BLaER1 (cell line): ENCODE data around the gene FCHSD2.

ENCODE experiments used
- H3K27ac ChIP-seq: shearing (Covaris generic); formaldehyde crosslinking; 2 replicates; pipeline ENCODE4 v1.8.1; 2022
- H3K27me3 ChIP-seq: shearing (Covaris generic); formaldehyde crosslinking; 2 replicates; pipeline ENCODE4 v1.8.1; 2022
- H3K36me3 ChIP-seq: shearing (Covaris generic); formaldehyde crosslinking; 2 replicates; pipeline ENCODE4 v1.8.1; 2022
- H3K4me1 ChIP-seq: shearing (Covaris generic); formaldehyde crosslinking; 2 replicates; pipeline ENCODE4 v1.8.1; 2022
- H3K4me2 ChIP-seq: shearing (Covaris generic); formaldehyde crosslinking; 2 replicates; pipeline ENCODE4 v1.8.1; 2022
- H3K4me3 ChIP-seq: shearing (Covaris generic); formaldehyde crosslinking; 2 replicates; pipeline ENCODE4 v1.8.1; 2022
- H3K9ac ChIP-seq: shearing (Covaris generic); formaldehyde crosslinking; 2 replicates; pipeline ENCODE4 v1.8.1; 2022
- H3K9me3 ChIP-seq: shearing (Covaris generic); formaldehyde crosslinking; 2 replicates; pipeline ENCODE4 v1.8.1; 2022
- H4K20me1 ChIP-seq: shearing (Covaris generic); formaldehyde crosslinking; 2 replicates; pipeline ENCODE4 v1.8.1; 2022
- Cebpa-rat ChIP-seq: shearing (Covaris generic); IDR thresholded peaks from 2 replicates; pipeline ENCODE4 v1.8.1; 2022

The FCHSD2 gene

GRCh38 chr11:72932132-72932570, 210.0 kb downstream of the FCHSD2 start:
- TF ChIP-seq Cebpa-rat, result no peak
- no peaks in the 10 kb centered on the region; the same call in 1 of the 2 replicates for H3K9me3 ChIP-seq
- no peak overlapping the region for H3K27ac ChIP-seq

GRCh38 chr11:72930008-72930407, 212.1 kb downstream of the FCHSD2 start:
- H3K4me3 ChIP-seq, result no peak overlapping the region
- H3K27ac ChIP-seq, result no peak overlapping the region
- no peaks in the 10 kb centered on the region for H3K27me3 ChIP-seq
- H3K9ac ChIP-seq, result no peak overlapping the region
- TF ChIP-seq Cebpa-rat, result no peak
- H3K36me3 ChIP-seq, result peaks cover 37% of the 10 kb centered on the region
- H3K4me1 ChIP-seq, result no peaks in the 10 kb centered on the region
- peaks cover 14% of the 10 kb centered on the region for H4K20me1 ChIP-seq
- no peaks in the 10 kb centered on the region; the same call in 1 of the 2 replicates for H3K9me3 ChIP-seq
- H3K4me2 ChIP-seq, result no peak overlapping the region

More at GRCh38 chr11:72932132-72932570, 210.0 kb downstream of the FCHSD2 start:
- Histone ChIP-seq H3K9ac (no peak overlapping the region), H3K4me2 (no peak overlapping the region), H3K4me1 (0 out of 2 replicates have a peak, but pooled peaks cover 5% of the 10 kb centered on the region), H3K4me3 (no peak overlapping the region), H3K27me3 (no peaks in the 10 kb centered on the region), H3K36me3 (peaks cover 25% of the 10 kb centered on the region; the same call in 1 of the 2 replicates), H4K20me1 (peaks cover 5% of the 10 kb centered on the region; the same call in 1 of the 2 replicates)

- H3K27me3 ChIP-seq, result no peaks in the 10 kb centered on the region
- H3K4me3 ChIP-seq, result no peak overlapping the region
- H4K20me1 ChIP-seq, result peaks cover 21% of the 10 kb centered on the region
- no peak overlapping the region for H3K9ac ChIP-seq
- no peaks in the 10 kb centered on the region; the same call in 1 of the 2 replicates for H3K9me3 ChIP-seq
- no peak for TF ChIP-seq Cebpa-rat
- H3K4me2 ChIP-seq, result no peak overlapping the region
- H3K27ac ChIP-seq, result no peak overlapping the region
- H3K4me1 ChIP-seq, result no peaks in the 10 kb centered on the region
- peaks cover 37% of the 10 kb centered on the region for H3K36me3 ChIP-seq
Observed at GRCh38 chr11:72929256-72929655, 212.9 kb downstream of the FCHSD2 start.

GRCh38 chr11:72927380-72927779, 214.7 kb downstream of the FCHSD2 start:
- TF ChIP-seq Cebpa-rat, result no peak
- H3K27me3 ChIP-seq, result no peaks in the 10 kb centered on the region
- no peak overlapping the region for H3K27ac ChIP-seq
- no peak overlapping the region for H3K4me3 ChIP-seq
- peaks cover 16% of the 10 kb centered on the region; the same call in 1 of the 2 replicates for H4K20me1 ChIP-seq
- H3K9me3 ChIP-seq, result no peaks in the 10 kb centered on the region; the same call in 1 of the 2 replicates
- no peak overlapping the region for H3K4me2 ChIP-seq
- peaks cover 28% of the 10 kb centered on the region for H3K36me3 ChIP-seq
- H3K4me1 ChIP-seq, result no peaks in the 10 kb centered on the region
- H3K9ac ChIP-seq, result no peak overlapping the region

- no peaks in the 10 kb centered on the region; the same call in 1 of the 2 replicates for H3K9me3 ChIP-seq
Observed at GRCh38 chr11:72926076-72926475, 216.0 kb downstream of the FCHSD2 start.

GRCh38 chr11:72925656-72926055, 216.5 kb downstream of the FCHSD2 start:
- peaks cover 37% of the 10 kb centered on the region for H3K36me3 ChIP-seq
- H3K9ac ChIP-seq, result no peak overlapping the region
- no peak overlapping the region for H3K4me2 ChIP-seq

More at GRCh38 chr11:72926076-72926475, 216.0 kb downstream of the FCHSD2 start:
- no peak overlapping the region for H3K27ac ChIP-seq
- H3K27me3 ChIP-seq, result no peaks in the 10 kb centered on the region
- H3K4me2 ChIP-seq, result no peak overlapping the region
- H3K9ac ChIP-seq, result no peak overlapping the region
- H3K4me1 ChIP-seq, result no peaks in the 10 kb centered on the region
- H3K36me3 ChIP-seq, result peaks cover 33% of the 10 kb centered on the region
- H3K4me3 ChIP-seq, result no peak overlapping the region
- TF ChIP-seq Cebpa-rat, result no peak
- H4K20me1 ChIP-seq, result peaks cover 22% of the 10 kb centered on the region; the same call in 1 of the 2 replicates

GRCh38 chr11:72924568-72925190, 217.4 kb downstream of the FCHSD2 start:
- Histone ChIP-seq H3K9ac (no peak overlapping the region), H3K27me3 (no peaks in the 10 kb centered on the region), H3K27ac (no peak overlapping the region), H3K36me3 (peaks cover 28% of the 10 kb centered on the region), H3K4me3 (no peak overlapping the region), H4K20me1 (peaks cover 22% of the 10 kb centered on the region; the same call in 1 of the 2 replicates), H3K4me1 (no peaks in the 10 kb centered on the region), H3K4me2 (no peak overlapping the region), H3K9me3 (no peaks in the 10 kb centered on the region; the same call in 1 of the 2 replicates)
- no peak for TF ChIP-seq Cebpa-rat

More at GRCh38 chr11:72925656-72926055, 216.5 kb downstream of the FCHSD2 start:
- H4K20me1 ChIP-seq, result peaks cover 22% of the 10 kb centered on the region; the same call in 1 of the 2 replicates
- H3K27ac ChIP-seq, result no peak overlapping the region
- no peak overlapping the region for H3K4me3 ChIP-seq
- TF ChIP-seq Cebpa-rat, result no peak
- H3K9me3 ChIP-seq, result no peaks in the 10 kb centered on the region; the same call in 1 of the 2 replicates
- H3K27me3 ChIP-seq, result no peaks in the 10 kb centered on the region
- no peaks in the 10 kb centered on the region for H3K4me1 ChIP-seq

GRCh38 chr11:72921028-72921716, 220.9 kb downstream of the FCHSD2 start:
- TF ChIP-seq Cebpa-rat, result no peak
- no peak overlapping the region for H3K4me3 ChIP-seq
- peaks cover 5% of the 10 kb centered on the region for H3K9me3 ChIP-seq
- peaks cover 38% of the 10 kb centered on the region for H3K36me3 ChIP-seq
- H3K27ac ChIP-seq, result no peak overlapping the region
- no peak overlapping the region for H3K4me2 ChIP-seq
- peaks cover 20% of the 10 kb centered on the region; the same call in 1 of the 2 replicates for H4K20me1 ChIP-seq
- no peaks in the 10 kb centered on the region for H3K27me3 ChIP-seq
- no peak overlapping the region for H3K9ac ChIP-seq
- H3K4me1 ChIP-seq, result no peaks in the 10 kb centered on the region

GRCh38 chr11:72920001-72920400, 222.1 kb downstream of the FCHSD2 start:
- H3K27ac ChIP-seq, result no peak overlapping the region
- H4K20me1 ChIP-seq, result peaks cover 13% of the 10 kb centered on the region; the same call in 1 of the 2 replicates
- no peaks in the 10 kb centered on the region for H3K27me3 ChIP-seq
- peaks cover 43% of the 10 kb centered on the region for H3K36me3 ChIP-seq
- H3K9me3 ChIP-seq, result peaks cover 17% of the 10 kb centered on the region
- no peak overlapping the region for H3K9ac ChIP-seq
- TF ChIP-seq Cebpa-rat, result no peak
- no peak overlapping the region for H3K4me2 ChIP-seq
- no peaks in the 10 kb centered on the region for H3K4me1 ChIP-seq
- H3K4me3 ChIP-seq, result no peak overlapping the region

GRCh38 chr11:72918851-72919250, 223.3 kb downstream of the FCHSD2 start:
- TF ChIP-seq Cebpa-rat, result no peak
- Histone ChIP-seq H3K4me1 (no peaks in the 10 kb centered on the region), H3K9ac (no peak overlapping the region), H3K36me3 (peaks cover 53% of the 10 kb centered on the region), H4K20me1 (0 out of 2 replicates have a peak, but pooled peaks cover 6% of the 10 kb centered on the region), H3K4me3 (no peak overlapping the region), H3K27ac (no peak overlapping the region), H3K4me2 (no peak overlapping the region), H3K9me3 (peaks cover 29% of the 10 kb centered on the region), H3K27me3 (no peaks in the 10 kb centered on the region)
